Neural crest cell (in vitro differentiated cells): ENCODE results near the gene ZNF468. TPM values are rescaled to one million over a fixed set of nuclear protein-coding genes. Genes with fewer than 3 reads are reported as not detected.
"Not testable (repeated sequence)": the region's sequence is repeated elsewhere in the genome, so short reads cannot be mapped to it uniquely, and the experiment has no call there.

Experiments used
- DNase-seq: peaks from one replicate; pipeline ENCODE4 v3.0.0; 2021; ENCODE audit warnings: low read depth, mixed read lengths, low spot score
- H3K27ac Mint-ChIP-seq: one replicate; pipeline ENCODE4 v1.8.0; 2021; ENCODE audit warnings: mild to moderate bottlenecking, mixed read lengths; ENCODE audit not compliant: unreplicated experiment
- H3K27me3 Mint-ChIP-seq: 2 replicates; pipeline ENCODE4 v1.8.0; 2021; ENCODE audit warnings: low read depth, mild to moderate bottlenecking, mixed read lengths
- H3K36me3 Mint-ChIP-seq: 2 replicates; pipeline ENCODE4 v1.8.0; 2021; ENCODE audit warnings: low read depth, mild to moderate bottlenecking, mixed read lengths
- H3K4me1 Mint-ChIP-seq: 2 replicates; pipeline ENCODE4 v1.8.0; 2021; ENCODE audit warnings: mixed read lengths
- H3K4me3 Mint-ChIP-seq: one replicate; pipeline ENCODE4 v1.8.0; 2021; ENCODE audit warnings: mild to moderate bottlenecking, mixed read lengths
- H3K9me3 Mint-ChIP-seq: 2 replicates; pipeline ENCODE4 v1.8.0; 2021; ENCODE audit warnings: mixed read lengths
- CTCF ChIP-seq: fragments of 200-600 bp; sonication (generic); conservative IDR thresholded peaks from 2 replicates; pipeline ENCODE4 v1.5.0; 2021; ENCODE audit warnings: antibody characterized with exemption, mild to moderate bottlenecking
- total RNA-seq: library from RNA; stranded (reverse); gene quantifications from 2 replicates; pipeline ENCODE4 v1.2.1, GENCODE V29; 2021

Gene ZNF468
- total RNA-seq, 1 donor from 2014 or later = 20.9 TPM

DNA sequence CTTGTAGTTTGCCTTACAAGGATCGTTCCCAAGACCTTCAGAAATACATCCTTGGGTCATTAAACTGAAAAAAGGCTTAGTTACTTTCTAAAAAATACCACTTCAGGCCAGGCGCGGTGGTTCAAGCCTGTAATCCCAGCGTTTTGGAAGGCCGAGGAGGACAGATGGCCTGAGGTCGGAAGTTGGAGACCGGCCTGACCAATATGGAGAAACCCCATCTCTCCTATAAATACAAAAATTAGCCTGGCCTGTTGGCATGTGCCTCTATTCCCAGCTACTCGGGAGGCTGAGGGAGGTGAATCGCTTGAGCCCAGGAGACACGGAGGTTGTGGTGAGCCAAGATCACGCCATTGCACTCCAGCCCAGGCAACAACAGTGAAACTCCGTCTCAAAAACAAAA lies 33.7 kb downstream of the ZNF468 start:
- Mint-ChIP-seq H3K4me3 (no peak overlapping the region), H3K9me3 (peaks cover 3% of the 10 kb centered on the region), H3K27ac (no peak overlapping the region), H3K4me1 (peaks cover 14% of the 10 kb centered on the region), H3K27me3 (no peaks in the 10 kb centered on the region), H3K36me3 (peaks cover 3% of the 10 kb centered on the region)
- no peak for DNase-seq
- TF ChIP-seq CTCF = no peak

- H3K9me3 Mint-ChIP-seq = not testable (repeated sequence)
- peak within 1 kb of the TSS; percentile 70 for H3K27ac Mint-ChIP-seq
- DNase-seq = peak; percentile 46
Observed at GRCh38 chr19:52821204-52821960, 36.0 kb downstream of the ZNF468 start, which contains the start of gene ZNF28. ZNF28 (minus strand) TSS chr19:52821633; CDS start chr19:52817958, 3,675 bp downstream.

DNA sequence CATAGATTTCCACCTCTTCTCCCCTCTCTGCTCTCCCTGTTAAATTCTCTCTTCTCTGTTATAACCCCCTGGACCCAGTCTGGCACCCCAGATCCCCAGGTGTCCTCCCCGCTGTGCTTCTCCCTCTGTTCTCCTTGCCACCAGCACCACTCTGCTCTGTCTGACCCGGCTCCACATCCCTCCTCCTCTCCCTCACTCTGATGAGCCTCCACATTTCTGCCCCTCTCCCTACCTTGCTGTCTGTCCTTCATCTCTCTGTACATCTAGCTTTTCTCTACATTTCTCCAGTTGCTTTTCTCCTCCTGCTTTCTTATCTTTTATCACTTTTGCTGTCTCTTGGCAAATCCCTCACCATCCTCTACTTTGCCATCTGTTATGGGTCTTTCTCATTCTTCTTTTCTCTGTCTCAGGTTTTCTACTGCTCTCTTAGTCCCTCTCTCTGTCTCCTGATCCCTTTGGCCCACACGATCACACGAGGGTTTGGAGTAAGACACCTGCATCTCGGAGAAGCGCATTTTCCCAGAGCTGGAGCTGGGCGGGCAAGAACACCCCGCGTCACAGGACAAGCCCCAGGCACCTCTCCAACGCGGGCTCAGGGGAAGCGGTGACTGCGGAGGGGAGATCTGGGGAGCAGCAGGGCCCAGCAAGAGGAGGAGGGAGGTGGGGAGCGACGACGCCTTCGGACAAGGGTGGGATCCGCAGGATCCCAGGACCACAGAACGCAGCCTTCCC lies 36.8 kb downstream of the ZNF468 start:
- not testable (repeated sequence) for H3K9me3 Mint-ChIP-seq, H3K27me3 Mint-ChIP-seq, DNase-seq
- H3K4me3 Mint-ChIP-seq = peak overlapping the region; percentile 92
- H3K36me3 Mint-ChIP-seq = peaks cover 11% of the 10 kb centered on the region
- H3K27ac Mint-ChIP-seq = peak overlapping the region; percentile 70
- peaks cover 14% of the 10 kb centered on the region for H3K4me1 Mint-ChIP-seq

More at GRCh38 chr19:52821204-52821960, 36.0 kb downstream of the ZNF468 start, which contains the start of gene ZNF28:
- H3K36me3 Mint-ChIP-seq = peaks cover 11% of the 10 kb centered on the region
- peaks cover 14% of the 10 kb centered on the region for H3K4me1 Mint-ChIP-seq
- peak within 1 kb of the TSS; percentile 92 for H3K4me3 Mint-ChIP-seq
- H3K27me3 Mint-ChIP-seq = not testable (repeated sequence)

GRCh38 chr19:52809801-52810200 lies 47.6 kb downstream of the ZNF468 start:
- no peak overlapping the region for H3K27ac Mint-ChIP-seq
- no peak for DNase-seq
- no peaks in the 10 kb centered on the region for H3K27me3 Mint-ChIP-seq
- H3K9me3 Mint-ChIP-seq = peaks cover 6% of the 10 kb centered on the region
- H3K4me3 Mint-ChIP-seq = no peak overlapping the region
- TF ChIP-seq CTCF = no peak
- no peaks in the 10 kb centered on the region for H3K4me1 Mint-ChIP-seq
- H3K36me3 Mint-ChIP-seq = peaks cover 49% of the 10 kb centered on the region

DNA sequence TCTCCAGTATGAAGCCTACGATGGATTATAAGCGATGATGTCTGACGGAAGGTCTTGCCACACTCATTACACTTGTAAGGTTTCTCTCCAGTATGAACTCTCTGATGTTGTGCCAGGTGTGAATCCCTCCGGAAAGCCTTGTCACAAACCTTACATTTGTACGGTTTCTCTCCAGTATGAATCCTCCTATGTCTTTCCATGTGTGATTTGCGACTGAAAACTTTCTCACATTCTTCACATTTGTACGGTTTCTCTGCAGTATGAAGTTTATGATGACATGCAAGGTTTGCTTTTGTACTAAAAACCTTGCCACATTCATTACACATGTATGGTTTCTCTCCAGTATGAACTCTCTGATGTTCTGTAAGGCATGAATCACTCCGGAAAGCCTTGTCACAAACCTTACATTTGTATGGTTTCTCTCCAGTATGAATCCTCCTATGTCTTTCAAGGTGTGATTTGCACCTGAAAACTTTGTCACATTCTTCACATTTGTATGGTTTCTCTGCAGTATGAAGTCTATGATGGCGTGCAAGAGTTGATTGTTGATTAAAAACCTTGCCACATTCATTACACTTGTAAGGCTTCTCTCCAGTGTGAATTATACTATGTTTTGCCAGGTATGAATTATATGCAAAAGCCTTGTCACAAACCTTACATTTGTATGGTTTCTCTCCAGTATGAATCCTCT lies 57.3 kb downstream of the ZNF468 start:
- H3K9me3 Mint-ChIP-seq = peaks cover 42% of the 10 kb centered on the region
- H3K4me3 Mint-ChIP-seq, H3K27ac Mint-ChIP-seq: not testable (repeated sequence)

GRCh38 chr19:52789440-52789839 lies 68.0 kb downstream of the ZNF468 start:
- Mint-ChIP-seq H3K9me3 (peaks cover 2% of the 10 kb centered on the region), H3K4me1 (peaks cover 13% of the 10 kb centered on the region), H3K27ac (no peak overlapping the region), H3K36me3 (peaks cover 10% of the 10 kb centered on the region), H3K27me3 (peaks cover 48% of the 10 kb centered on the region), H3K4me3 (no peak overlapping the region)
- TF ChIP-seq CTCF = no peak
- DNase-seq = no peak

More for the DNA sequence above, 57.3 kb downstream of the ZNF468 start:
- H3K36me3 Mint-ChIP-seq = peaks cover 84% of the 10 kb centered on the region
- H3K27me3 Mint-ChIP-seq, H3K4me1 Mint-ChIP-seq, DNase-seq: not testable (repeated sequence)

Other genes with a start within 250 kb of the ZNF468 start
- 45.6 and 46.3 TPM in 2 replicates for gene ZNF83, start 219.3 kb downstream of the ZNF468 start, total RNA-seq
- gene ZNF611, start 122.6 kb downstream of the ZNF468 start, total RNA-seq = 20.6 and 25.7 TPM in 2 replicates
- gene ZNF600, start 70.8 kb downstream of the ZNF468 start, total RNA-seq = 2.1 and 2.3 TPM in 2 replicates
- 15.8 and 19.4 TPM in 2 replicates for gene ZNF28, start 36.0 kb downstream of the ZNF468 start, total RNA-seq
- gene ZNF320, start 40.0 kb upstream of the ZNF468 start, total RNA-seq = 26.9 and 38.1 TPM in 2 replicates
- 8.0 and 8.2 TPM in 2 replicates for gene ZNF888, start 65.8 kb upstream of the ZNF468 start, total RNA-seq
- gene ZNF816, start 105.3 kb upstream of the ZNF468 start, total RNA-seq = 12.0 and 13.8 TPM in 2 replicates
- gene ERVV-1, start 156.3 kb upstream of the ZNF468 start, total RNA-seq = not detected in 2 replicates
- gene ERVV-2, start 187.1 kb upstream of the ZNF468 start, total RNA-seq = not detected in 2 replicates
- gene ZNF160, start 245.8 kb upstream of the ZNF468 start, total RNA-seq = 22.7 and 23.8 TPM in 2 replicates